Thyroid gland (tissue), 4 donors: ENCODE results near the gene ACADSB. TPM values are rescaled to one million over a fixed set of nuclear protein-coding genes. Genes with fewer than 3 reads are reported as not detected.

Experiments
- DNase-seq, 2 donors: peaks; one replicate each; pipeline ENCODE4 v3.0.0-alpha.2; 2019
- H3K27ac ChIP-seq, 3 donors: fragments of 200-600 bp; sonication (generic); 1 replicate in 2 of 3; 2 replicates in 1 of 3; pipeline ENCODE4 v1.5.1; 2016 to 2019; ENCODE audit warnings: mild to moderate bottlenecking in 1 of 3, moderate library complexity in 1 of 3
- H3K27me3 ChIP-seq: fragments of 200-600 bp; sonication (generic); one replicate; pipeline ENCODE4 v1.5.1; 2019
- H3K36me3 ChIP-seq, 2 donors: fragments of 200-600 bp; sonication (generic); one replicate each; pipeline ENCODE4 v1.5.1; 2016 to 2019
- H3K4me1 ChIP-seq, 2 donors: fragments of 200-600 bp; sonication (generic); one replicate each; pipeline ENCODE4 v1.5.1; 2017 to 2019
- H3K4me3 ChIP-seq, 3 donors: fragments of 200-600 bp; sonication (generic); replicated peaks in 1 of 3; 1 replicate in 2 of 3; 2 replicates in 1 of 3; pipeline ENCODE4 v1.5.1; 2016; ENCODE audit warnings: mild to moderate bottlenecking in 1 of 3
- H3K9me3 ChIP-seq: fragments of 200-600 bp; sonication (generic); one replicate; pipeline ENCODE4 v1.5.1; 2017
- CTCF ChIP-seq, 6 experiments: fragments of 200-600 bp in 3 of 6; fragments of 450-650 bp in 3 of 6; sonication (generic) in 3 of 6; IDR thresholded peaks; one replicate each; pipeline ENCODE4 v1.5.1; 2016 to 2019; ENCODE audit warnings: antibody characterized with exemption in 6 of 6, mild to moderate bottlenecking in 2 of 6, inconsistent platforms in 1 of 6, moderate library complexity in 1 of 6
- POLR2A ChIP-seq, 2 donors: fragments of 450-650 bp; IDR thresholded peaks; one replicate each; pipeline ENCODE4 v1.6.1; 2017; ENCODE audit warnings: antibody characterized with exemption in 2 of 2, mild to moderate bottlenecking in 2 of 2, moderate library complexity in 1 of 2
- WGBS, 2 donors: methylation state at CpG; one replicate each; pipeline ENCODE4 v1.1.5; 2017; 5-methylcytosine and 5-hydroxymethylcytosine counted together
- intact Hi-C: fragments of 100-400 bp; cut with DNase I; formaldehyde crosslinking; loops from one replicate; pipeline ENCODE4 v1.15.1; 2023
- total RNA-seq, 4 donors: library from RNA; depleted of rRNA; stranded (reverse); fragments of >200 nt; gene quantifications; one replicate each; pipeline ENCODE4 v1.2.3, GENCODE V29; 2016

Gene ACADSB
- total RNA-seq, 4 donors from 2014 or later: 14.4 to 23.8 (median 17.5) TPM

DNA sequence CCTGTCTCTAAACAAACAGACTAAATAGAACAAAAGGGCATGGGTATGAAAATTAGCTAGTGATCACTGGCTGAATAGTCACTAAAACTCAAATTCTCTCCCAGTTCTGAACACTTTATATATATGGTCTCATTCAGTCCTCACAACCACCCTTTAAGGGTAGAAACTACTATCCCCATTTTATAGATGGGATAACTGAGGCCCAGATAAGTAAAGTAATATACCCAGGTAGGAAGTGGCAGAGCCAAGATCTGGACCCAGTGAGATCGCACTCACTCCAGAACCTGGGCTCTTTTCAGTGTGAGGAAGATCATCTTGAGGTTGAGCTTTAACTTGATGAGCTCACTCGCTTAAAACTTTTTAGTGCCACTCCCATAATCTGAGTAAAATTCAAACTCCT lies 24.1 kb upstream of the ACADSB start:
- H3K4me1 ChIP-seq: peaks cover 1 to 3% of the 10 kb centered on the region in 2 donors
- no peak overlapping the region for H3K4me3 ChIP-seq
- DNase-seq: no peak
- no peaks in the 10 kb centered on the region for H3K9me3 ChIP-seq
- no peaks in the 10 kb centered on the region for H3K27me3 ChIP-seq
- H3K27ac ChIP-seq: no peak overlapping the region
- 94 to 98% methylated on average over 2 of the region's 2 CpGs for WGBS, 2 donors
- H3K36me3 ChIP-seq: no peaks in the 10 kb centered on the region
- no peak for TF ChIP-seq POLR2A (IDR thresholded peaks at IDR 0.05)
- no peak for TF ChIP-seq CTCF (IDR thresholded peaks at IDR 0.05)
- intact Hi-C loops: loop anchor here (10.0 kb wide), 1 partner anchor 170 kb away; the partner anchor contains the start of gene BUB3

DNA sequence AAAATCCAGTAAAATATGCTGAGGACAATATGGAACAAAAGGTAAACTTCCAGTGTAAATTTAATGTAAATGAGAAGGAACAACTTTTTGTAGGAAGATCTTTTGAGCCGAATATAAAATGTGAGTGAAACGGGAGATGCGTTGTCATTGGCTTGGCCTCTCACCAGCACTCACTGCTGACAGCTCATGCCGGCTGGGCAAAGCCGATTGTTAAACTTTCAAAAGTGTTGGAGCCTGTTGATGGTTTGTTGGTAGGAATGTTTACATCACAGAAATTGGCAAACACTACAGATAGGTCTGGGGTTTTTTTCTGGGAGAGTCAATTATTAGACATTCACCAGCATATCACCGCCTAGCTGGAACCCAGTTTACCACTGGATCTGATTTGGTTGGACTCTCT lies 22.5 kb upstream of the ACADSB start:
- WGBS, 2 donors: 89 to 91% methylated on average over 6 of the region's 6 CpGs
- Histone ChIP-seq H3K9me3 (no peaks in the 10 kb centered on the region), H3K27me3 (no peaks in the 10 kb centered on the region), H3K4me3 (no peak overlapping the region), H3K27ac (no peak overlapping the region), H3K36me3 (no peaks in the 10 kb centered on the region), H3K4me1 (no peaks in the 10 kb centered on the region)
- intact Hi-C loops: loop anchor here (10.0 kb wide), 1 partner anchor 168 kb away; the partner anchor contains the start of gene BUB3
- no peak for DNase-seq
- no peak for TF ChIP-seq CTCF (IDR thresholded peaks at IDR 0.05)
- TF ChIP-seq POLR2A (IDR thresholded peaks at IDR 0.05): no peak

GRCh38 chr10:122988501-122988900 lies 20.3 kb upstream of the ACADSB start:
- intact Hi-C loops: loop anchor here (10.0 kb wide), 1 partner anchor 166 kb away; the partner anchor contains the start of gene BUB3
- DNase-seq: no peak
- peaks cover 0 to 4% of the 10 kb centered on the region in 2 donors for H3K36me3 ChIP-seq
- H3K9me3 ChIP-seq: no peaks in the 10 kb centered on the region
- H3K27ac ChIP-seq: no peak overlapping the region
- H3K4me1 ChIP-seq: no peaks in the 10 kb centered on the region
- TF ChIP-seq POLR2A (IDR thresholded peaks at IDR 0.05) (no peak), CTCF (IDR thresholded peaks at IDR 0.05) (no peak)
- H3K27me3 ChIP-seq: no peaks in the 10 kb centered on the region
- H3K4me3 ChIP-seq: no peak overlapping the region
- WGBS, 2 donors: 83 to 85% methylated on average over 2 of the region's 2 CpGs

DNA sequence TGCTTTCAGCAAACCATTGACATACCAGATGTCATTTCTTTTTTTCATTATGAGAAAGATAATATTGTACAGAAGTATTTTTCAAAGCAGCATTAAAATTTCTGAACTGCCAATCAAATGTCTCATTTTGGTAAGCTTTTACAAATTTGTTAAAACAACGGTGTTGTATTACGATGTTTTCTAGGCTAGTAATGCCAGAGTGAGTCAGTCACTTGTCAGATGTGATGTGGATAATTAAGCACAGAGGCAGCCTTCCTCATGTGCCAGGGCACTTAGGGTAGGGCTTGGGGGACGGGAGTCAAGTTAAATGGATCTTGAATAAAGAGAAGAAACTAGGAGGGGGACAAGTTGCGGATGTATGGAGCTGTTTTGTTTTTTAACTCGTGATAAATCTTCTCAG lies 18.5 kb upstream of the ACADSB start:
- WGBS, 2 donors: 72 to 74% methylated on average over 5 of the region's 5 CpGs
- peaks cover 13 to 17% of the 10 kb centered on the region in 2 donors for H3K36me3 ChIP-seq
- no peaks in the 10 kb centered on the region for H3K27me3 ChIP-seq
- no peak for TF ChIP-seq CTCF (IDR thresholded peaks at IDR 0.05)
- no peak for TF ChIP-seq POLR2A (IDR thresholded peaks at IDR 0.05)
- no peak overlapping the region for H3K27ac ChIP-seq
- no peaks in the 10 kb centered on the region for H3K4me1 ChIP-seq
- no peak for DNase-seq
- no peak overlapping the region for H3K4me3 ChIP-seq
- intact Hi-C loops: no loop called here
- H3K9me3 ChIP-seq: no peaks in the 10 kb centered on the region

DNA sequence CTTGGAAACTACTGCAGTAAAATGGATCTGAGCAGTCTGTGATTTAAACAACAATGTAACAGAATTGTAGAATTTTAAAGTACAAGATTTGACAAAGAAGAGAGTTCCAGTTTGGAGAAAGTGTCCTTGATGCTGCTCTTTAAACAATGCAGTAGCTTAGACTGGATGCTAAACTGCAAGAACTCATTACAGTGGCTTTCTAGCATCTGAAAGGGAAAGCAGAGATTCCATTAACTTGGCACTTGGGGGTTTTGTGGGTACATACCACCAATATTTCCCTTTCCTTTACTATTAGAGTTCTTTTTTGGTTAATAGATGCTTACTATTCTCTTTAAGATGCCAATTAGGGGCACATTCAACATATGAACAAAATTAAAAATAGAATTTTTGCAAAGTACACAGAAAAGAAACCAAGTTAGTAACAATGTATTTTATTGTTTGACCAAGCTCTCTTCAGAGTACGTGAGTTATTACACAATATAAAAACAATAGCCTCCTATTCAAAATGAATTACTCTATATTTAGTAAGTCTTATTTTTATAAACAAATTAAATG lies 16.7 kb upstream of the ACADSB start:
- TF ChIP-seq CTCF (IDR thresholded peaks at IDR 0.05): no peak
- TF ChIP-seq POLR2A (IDR thresholded peaks at IDR 0.05): no peak
- WGBS, 2 donors: 92% methylated on average over 1 of the region's 1 CpG
- Histone ChIP-seq H3K9me3 (no peaks in the 10 kb centered on the region), H3K27me3 (no peaks in the 10 kb centered on the region), H3K4me3 (no peak overlapping the region), H3K27ac (no peak overlapping the region), H3K4me1 (no peaks in the 10 kb centered on the region), H3K36me3 (peaks cover 19 to 20% of the 10 kb centered on the region in 2 donors)
- intact Hi-C loops: no loop called here
- DNase-seq: no peak
